Smooth muscle cell (in vitro differentiated cells): ENCODE measurements around the gene SMC6. TPM values are rescaled to one million over a fixed set of nuclear protein-coding genes. Genes with fewer than 3 reads are reported as not detected.

ENCODE experiments used
- DNase-seq: peaks from one replicate; lab custom pipeline; 2025; ENCODE audit not compliant: unreplicated experiment; lab: John Stamatoyannopoulos, UW
- H2AFZ ChIP-seq: fragments of 200-600 bp; sonication (generic); 2 replicates; pipeline ENCODE4 v1.6.0; 2016; ENCODE audit warnings: antibody characterized with exemption, low read depth, mild to moderate bottlenecking
- H3F3A ChIP-seq: fragments of 200-600 bp; sonication (generic); 2 replicates; pipeline ENCODE4 v1.6.0; 2017; ENCODE audit warnings: antibody characterized with exemption, low read depth
- H3K27ac ChIP-seq: fragments of 200-600 bp; sonication (generic); 2 replicates; pipeline ENCODE4 v1.5.1; 2016; ENCODE audit warnings: low read depth, mild to moderate bottlenecking
- H3K27me3 ChIP-seq: fragments of 200-600 bp; sonication (generic); 2 replicates; pipeline ENCODE4 v1.6.1; 2016; ENCODE audit warnings: low read depth, mild to moderate bottlenecking
- H3K36me3 ChIP-seq: fragments of 200-600 bp; sonication (generic); 2 replicates; pipeline ENCODE4 v1.5.1; 2016; ENCODE audit warnings: low read depth
- H3K4me1 ChIP-seq: fragments of 200-600 bp; sonication (generic); 2 replicates; pipeline ENCODE4 v1.5.1; 2016; ENCODE audit warnings: low read depth
- H3K4me2 ChIP-seq: fragments of 200-600 bp; sonication (generic); 2 replicates; pipeline ENCODE4 v1.6.0; 2016; ENCODE audit warnings: mild to moderate bottlenecking
- H3K4me3 ChIP-seq: fragments of 200-600 bp; sonication (generic); 2 replicates; pipeline ENCODE4 v1.5.1; 2016; ENCODE audit warnings: mild to moderate bottlenecking
- H3K79me2 ChIP-seq: fragments of 200-600 bp; sonication (generic); 2 replicates; pipeline ENCODE4 v1.6.0; 2016; ENCODE audit warnings: low read depth, mild to moderate bottlenecking
- H3K9ac ChIP-seq: fragments of 200-600 bp; sonication (generic); 2 replicates; pipeline ENCODE4 v1.6.0; 2016; ENCODE audit warnings: low read depth
- H3K9me3 ChIP-seq: fragments of 200-600 bp; sonication (generic); replicated peaks from 2 replicates; pipeline ENCODE4 v1.5.1; 2016; ENCODE audit warnings: low read depth
- H4K20me1 ChIP-seq: fragments of 200-600 bp; sonication (generic); 2 replicates; pipeline ENCODE4 v1.6.0; 2016; ENCODE audit warnings: low read depth
- WGBS: methylation state at CpG from one replicate; pipeline ENCODE4 v1.1.7; 2016; ENCODE audit warnings: low lambda C conversion rate; 5-methylcytosine and 5-hydroxymethylcytosine counted together
- polyA plus RNA-seq: library from polyadenylated mRNA; unstranded; fragments of >200 nt; fragmentation: Nextera tagmentation; extraction: Ambion mirVana; gene quantifications from 2 replicates; pipeline ENCODE4 v1.2.1, GENCODE V29; 2016
- total RNA-seq: library from RNA; depleted of rRNA; stranded (reverse); fragments of >200 nt; gene quantifications from 2 replicates; pipeline ENCODE4 v1.2.3, GENCODE V29; 2014
- TF ChIP-seq, protein P1 (sequence below): fragments of 200-600 bp; sonication (generic); IDR thresholded peaks from 2 replicates; pipeline ENCODE4 v1.5.1; 2017; ENCODE audit warnings: borderline replicate concordance, mild to moderate bottlenecking, antibody characterized with exemption; ENCODE audit not compliant: insufficient read depth, poor library complexity, severe bottlenecking

SMC6 gene
- total and polyA plus RNA-seq, 2 experiments from 2014 or later, result 11.2 to 18.1 TPM

DNA sequence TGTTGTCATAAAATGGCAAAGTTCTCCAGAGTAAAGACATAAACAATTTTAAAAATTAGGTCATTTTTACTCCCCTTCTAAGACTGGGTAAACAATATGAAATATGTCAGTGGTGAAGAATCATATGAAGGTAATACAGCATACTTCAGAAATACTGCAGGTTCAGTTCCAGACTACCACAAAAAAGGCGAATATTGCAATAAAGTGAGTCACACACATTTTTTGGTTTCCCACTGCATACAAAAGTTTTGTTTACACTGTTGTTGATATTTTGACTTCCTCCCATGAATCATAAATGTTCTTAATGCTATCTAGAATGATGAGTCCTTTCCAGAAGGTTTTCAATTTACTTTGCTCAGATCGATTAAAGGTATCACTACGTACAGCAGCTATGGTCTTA is 73.5 kb downstream of the SMC6 start:
- Histone ChIP-seq H3F3A (no peaks in the 10 kb centered on the region), H3K9ac (no peak overlapping the region), H3K4me3 (no peak overlapping the region), H3K27me3 (no peaks in the 10 kb centered on the region), H3K4me1 (no peaks in the 10 kb centered on the region), H3K36me3 (peaks cover 9% of the 10 kb centered on the region), H3K9me3 (no peaks in the 10 kb centered on the region), H4K20me1 (no peaks in the 10 kb centered on the region), H3K27ac (peak overlapping the region; percentile 43), H2AFZ (no peak overlapping the region), H3K4me2 (no peak overlapping the region), H3K79me2 (peaks cover 5% of the 10 kb centered on the region)
- no peak for DNase-seq
- WGBS, result 89% methylated on average over 3 of the region's 3 CpGs
- TF ChIP-seq, protein P1, sequence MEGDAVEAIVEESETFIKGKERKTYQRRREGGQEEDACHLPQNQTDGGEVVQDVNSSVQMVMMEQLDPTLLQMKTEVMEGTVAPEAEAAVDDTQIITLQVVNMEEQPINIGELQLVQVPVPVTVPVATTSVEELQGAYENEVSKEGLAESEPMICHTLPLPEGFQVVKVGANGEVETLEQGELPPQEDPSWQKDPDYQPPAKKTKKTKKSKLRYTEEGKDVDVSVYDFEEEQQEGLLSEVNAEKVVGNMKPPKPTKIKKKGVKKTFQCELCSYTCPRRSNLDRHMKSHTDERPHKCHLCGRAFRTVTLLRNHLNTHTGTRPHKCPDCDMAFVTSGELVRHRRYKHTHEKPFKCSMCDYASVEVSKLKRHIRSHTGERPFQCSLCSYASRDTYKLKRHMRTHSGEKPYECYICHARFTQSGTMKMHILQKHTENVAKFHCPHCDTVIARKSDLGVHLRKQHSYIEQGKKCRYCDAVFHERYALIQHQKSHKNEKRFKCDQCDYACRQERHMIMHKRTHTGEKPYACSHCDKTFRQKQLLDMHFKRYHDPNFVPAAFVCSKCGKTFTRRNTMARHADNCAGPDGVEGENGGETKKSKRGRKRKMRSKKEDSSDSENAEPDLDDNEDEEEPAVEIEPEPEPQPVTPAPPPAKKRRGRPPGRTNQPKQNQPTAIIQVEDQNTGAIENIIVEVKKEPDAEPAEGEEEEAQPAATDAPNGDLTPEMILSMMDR, result no peak

DNA sequence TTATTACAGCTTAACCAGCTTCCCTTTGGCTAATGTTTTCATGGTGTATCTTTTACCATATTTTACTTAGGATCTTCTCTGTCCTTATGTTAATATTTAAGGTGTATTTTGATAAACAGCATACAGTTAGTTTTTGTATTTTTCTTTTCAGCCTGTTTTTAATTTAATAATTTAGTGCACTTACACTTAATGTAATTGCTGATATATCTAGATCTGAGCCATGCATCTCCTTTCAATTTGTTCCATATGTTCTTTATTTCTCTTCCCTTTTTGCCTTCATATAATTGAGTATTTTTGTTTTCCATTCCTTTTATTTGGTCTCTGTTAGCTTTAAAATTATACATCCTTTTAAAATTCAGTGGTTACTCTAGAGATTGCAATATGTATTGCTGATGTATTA is 78.8 kb downstream of the SMC6 start:
- Histone ChIP-seq H4K20me1 (no peaks in the 10 kb centered on the region), H3K79me2 (no peaks in the 10 kb centered on the region), H3F3A (no peaks in the 10 kb centered on the region), H3K27me3 (no peaks in the 10 kb centered on the region), H3K4me3 (no peak overlapping the region), H3K27ac (no peak overlapping the region), H2AFZ (no peak overlapping the region), H3K9ac (no peak overlapping the region), H3K9me3 (no peaks in the 10 kb centered on the region), H3K4me2 (no peak overlapping the region), H3K36me3 (peaks cover 5% of the 10 kb centered on the region), H3K4me1 (no peaks in the 10 kb centered on the region)
- TF ChIP-seq, protein P1, result no peak
- DNase-seq, result no peak

DNA sequence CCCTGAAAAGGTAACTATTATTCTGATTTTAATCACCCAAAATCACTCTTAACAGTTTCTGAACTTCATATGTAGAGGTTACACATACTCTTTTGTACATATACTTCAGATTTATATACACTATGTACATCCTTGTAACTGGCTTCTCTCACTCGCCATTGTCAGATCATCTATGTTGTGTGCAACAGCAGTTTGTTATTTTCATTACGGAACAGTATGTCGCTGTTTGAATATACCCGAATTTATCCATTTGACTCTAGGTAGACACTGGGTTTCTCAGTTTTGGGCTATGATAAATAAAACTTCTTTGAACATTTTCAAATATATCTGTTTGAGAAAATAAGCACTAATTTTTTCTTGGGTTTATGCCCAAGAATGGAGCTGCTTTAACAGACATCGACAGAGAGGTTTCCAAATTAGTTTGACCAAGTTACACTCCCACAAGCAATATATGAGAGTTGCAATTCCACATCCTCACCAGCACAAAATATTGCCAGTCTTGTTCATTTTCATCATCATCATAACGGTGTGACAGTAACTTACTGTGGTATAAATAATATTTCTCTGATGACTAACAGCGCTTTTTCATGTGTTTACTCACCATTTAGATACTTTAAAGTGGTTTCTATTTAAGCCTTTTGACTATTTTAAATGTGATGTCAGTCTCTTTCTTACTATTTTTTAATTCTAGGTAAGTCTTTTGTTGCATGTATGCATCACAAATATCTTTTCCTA is 80.9 kb downstream of the SMC6 start:
- Histone ChIP-seq H3K9me3 (no peaks in the 10 kb centered on the region), H3K4me1 (no peaks in the 10 kb centered on the region), H3K27me3 (no peaks in the 10 kb centered on the region), H4K20me1 (no peaks in the 10 kb centered on the region), H3K4me3 (no peak overlapping the region), H3K79me2 (no peaks in the 10 kb centered on the region), H2AFZ (no peak overlapping the region), H3K4me2 (peak overlapping the region; percentile 70), H3K36me3 (peaks cover 5% of the 10 kb centered on the region), H3K9ac (peak overlapping the region; percentile 21), H3F3A (no peaks in the 10 kb centered on the region), H3K27ac (peak overlapping the region; percentile 77)
- WGBS, result 76% methylated on average over 7 of the region's 7 CpGs
- no peak for DNase-seq
- TF ChIP-seq, protein P1, result no peak

DNA sequence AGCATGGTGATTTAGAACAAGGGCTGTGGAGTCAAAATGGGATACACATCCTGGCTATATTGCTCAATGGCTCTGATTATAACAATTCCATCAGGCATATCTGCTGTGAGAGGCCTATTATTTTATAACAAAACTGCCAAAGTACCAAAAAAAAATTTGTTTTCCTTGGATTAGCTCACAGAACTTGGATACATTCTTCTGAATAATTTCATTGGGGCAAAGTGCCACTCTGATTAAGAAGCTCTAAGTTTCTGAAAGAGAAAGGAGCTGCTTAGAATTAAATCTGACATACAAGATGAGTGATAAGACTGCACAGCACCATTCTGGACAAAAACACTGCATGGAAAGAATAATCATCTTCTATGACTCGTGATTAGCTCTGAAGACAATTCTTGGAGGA is 85.7 kb downstream of the SMC6 start:
- no peak overlapping the region for H3K27ac ChIP-seq
- H3K4me2 ChIP-seq, result no peak overlapping the region
- no peak overlapping the region for H3K4me3 ChIP-seq
- H3K27me3 ChIP-seq, result no peaks in the 10 kb centered on the region
- no peaks in the 10 kb centered on the region for H4K20me1 ChIP-seq
- H3K79me2 ChIP-seq, result no peaks in the 10 kb centered on the region
- no peak overlapping the region for H2AFZ ChIP-seq
- H3K4me1 ChIP-seq, result no peaks in the 10 kb centered on the region
- no peaks in the 10 kb centered on the region for H3K9me3 ChIP-seq
- WGBS, result 88% methylated on average over 1 of the region's 1 CpG
- H3F3A ChIP-seq, result no peaks in the 10 kb centered on the region
- DNase-seq, result no peak
- no peak overlapping the region for H3K9ac ChIP-seq
- TF ChIP-seq, protein P1, result no peak
- H3K36me3 ChIP-seq, result peaks cover 3% of the 10 kb centered on the region
